Right atrium auricular region (tissue), 2 donors: Measurements from ENCODE around the gene ACBD3. TPM values are rescaled to one million over a fixed set of nuclear protein-coding genes. Genes with fewer than 3 reads are reported as not detected.
A peak's percentile ranks its signal among the peaks of the same experiment; 100 is the strongest.

Experiments used
- DNase-seq: peaks from one replicate; pipeline ENCODE4 v3.0.0-alpha.2; 2019; ENCODE audit warnings: low spot score
- H3K27ac ChIP-seq, 2 donors: fragments of 200-600 bp; sonication (generic); 1 replicate in 1 of 2; 2 replicates in 1 of 2; pipeline ENCODE4 v1.5.1; 2016 to 2019
- H3K27me3 ChIP-seq, 2 donors: fragments of 200-600 bp; sonication (generic); one replicate each; pipeline versions ENCODE4 v1.5.1 to v1.6.0; 2017 to 2019
- H3K36me3 ChIP-seq: fragments of 200-600 bp; sonication (generic); one replicate; pipeline ENCODE4 v1.5.1; 2016
- H3K4me1 ChIP-seq, 2 donors: fragments of 200-600 bp; sonication (generic); one replicate each; pipeline versions ENCODE4 v1.5.1 to v1.6.0; 2017 to 2019
- H3K4me3 ChIP-seq, 2 donors: fragments of 200-600 bp; sonication (generic); 1 replicate in 1 of 2; 2 replicates in 1 of 2; pipeline ENCODE4 v1.5.1; 2017 to 2019; ENCODE audit warnings: mild to moderate bottlenecking in 1 of 2, moderate library complexity in 1 of 2
- H3K9me3 ChIP-seq, 2 donors: fragments of 200-600 bp; sonication (generic); one replicate each; pipeline ENCODE4 v1.5.1; 2019
- total RNA-seq, 2 donors: library from RNA; depleted of rRNA; stranded (reverse); fragments of >200 nt; gene quantifications; one replicate each; pipeline ENCODE4 v1.1.0, GENCODE V29; 2016
- TF ChIP-seq, protein P1 (sequence below), 2 donors: fragments of 200-600 bp; sonication (generic); IDR thresholded peaks; one replicate each; pipeline ENCODE4 v1.5.1; 2019; ENCODE audit warnings: antibody characterized with exemption in 2 of 2

Gene ACBD3
- total RNA-seq, 2 donors from 2014 or later = 32.9 to 48.8 TPM

DNA sequence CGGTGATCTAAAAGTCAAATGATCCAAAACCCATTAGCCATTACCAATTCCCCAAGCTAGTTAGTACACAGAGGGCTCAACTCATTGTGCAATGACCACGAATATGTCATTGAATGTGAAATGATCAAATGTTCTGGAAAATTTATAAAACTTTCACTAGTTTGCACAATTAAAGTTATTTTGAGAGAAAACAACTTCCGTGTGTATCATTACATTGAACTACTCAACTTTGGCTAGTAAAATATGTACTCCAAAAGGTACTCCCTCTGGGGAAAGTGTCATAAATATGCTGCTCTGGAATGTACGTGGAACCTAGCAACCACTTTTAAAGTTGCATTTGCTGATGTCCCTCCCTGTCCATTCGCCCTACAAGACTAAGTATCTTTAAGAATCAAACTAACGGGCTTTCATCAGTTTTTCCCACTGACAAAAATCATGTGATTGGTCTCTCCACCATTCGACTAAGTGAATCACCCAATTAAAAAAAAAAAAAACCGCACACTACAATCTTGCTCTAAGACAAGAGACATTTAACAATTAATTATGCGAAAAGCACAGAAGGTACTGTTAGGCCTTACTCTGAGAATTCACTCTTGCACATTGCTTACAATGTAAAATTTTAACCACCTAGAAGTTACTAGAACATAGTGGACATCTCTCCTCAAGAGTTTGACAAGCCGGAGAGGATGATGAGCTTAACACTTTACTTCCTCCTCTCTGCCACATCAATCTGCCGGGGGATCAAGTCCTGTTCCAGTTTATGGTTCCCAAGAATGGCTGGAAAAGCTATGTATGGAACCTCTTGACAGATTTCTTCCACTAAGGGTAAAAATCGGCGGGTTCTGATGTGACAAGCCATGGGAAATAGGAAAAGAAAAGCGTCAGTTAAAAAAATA lies 1.2 kb downstream of the ACBD3 start:
- DNase-seq = no peak
- H3K4me1 ChIP-seq = peaks cover 0 to 42% of the 10 kb centered on the region in 2 donors
- TF ChIP-seq, protein P1, sequence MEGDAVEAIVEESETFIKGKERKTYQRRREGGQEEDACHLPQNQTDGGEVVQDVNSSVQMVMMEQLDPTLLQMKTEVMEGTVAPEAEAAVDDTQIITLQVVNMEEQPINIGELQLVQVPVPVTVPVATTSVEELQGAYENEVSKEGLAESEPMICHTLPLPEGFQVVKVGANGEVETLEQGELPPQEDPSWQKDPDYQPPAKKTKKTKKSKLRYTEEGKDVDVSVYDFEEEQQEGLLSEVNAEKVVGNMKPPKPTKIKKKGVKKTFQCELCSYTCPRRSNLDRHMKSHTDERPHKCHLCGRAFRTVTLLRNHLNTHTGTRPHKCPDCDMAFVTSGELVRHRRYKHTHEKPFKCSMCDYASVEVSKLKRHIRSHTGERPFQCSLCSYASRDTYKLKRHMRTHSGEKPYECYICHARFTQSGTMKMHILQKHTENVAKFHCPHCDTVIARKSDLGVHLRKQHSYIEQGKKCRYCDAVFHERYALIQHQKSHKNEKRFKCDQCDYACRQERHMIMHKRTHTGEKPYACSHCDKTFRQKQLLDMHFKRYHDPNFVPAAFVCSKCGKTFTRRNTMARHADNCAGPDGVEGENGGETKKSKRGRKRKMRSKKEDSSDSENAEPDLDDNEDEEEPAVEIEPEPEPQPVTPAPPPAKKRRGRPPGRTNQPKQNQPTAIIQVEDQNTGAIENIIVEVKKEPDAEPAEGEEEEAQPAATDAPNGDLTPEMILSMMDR (IDR thresholded peaks at IDR 0.05) = no peak
- no peaks in the 10 kb centered on the region for H3K9me3 ChIP-seq
- H3K36me3 ChIP-seq = no peaks in the 10 kb centered on the region
- peak overlapping the region; percentile 87 to 90 for H3K27ac ChIP-seq
- peak overlapping the region; percentile 92 to 94 for H3K4me3 ChIP-seq
- no peaks in the 10 kb centered on the region for H3K27me3 ChIP-seq

DNA sequence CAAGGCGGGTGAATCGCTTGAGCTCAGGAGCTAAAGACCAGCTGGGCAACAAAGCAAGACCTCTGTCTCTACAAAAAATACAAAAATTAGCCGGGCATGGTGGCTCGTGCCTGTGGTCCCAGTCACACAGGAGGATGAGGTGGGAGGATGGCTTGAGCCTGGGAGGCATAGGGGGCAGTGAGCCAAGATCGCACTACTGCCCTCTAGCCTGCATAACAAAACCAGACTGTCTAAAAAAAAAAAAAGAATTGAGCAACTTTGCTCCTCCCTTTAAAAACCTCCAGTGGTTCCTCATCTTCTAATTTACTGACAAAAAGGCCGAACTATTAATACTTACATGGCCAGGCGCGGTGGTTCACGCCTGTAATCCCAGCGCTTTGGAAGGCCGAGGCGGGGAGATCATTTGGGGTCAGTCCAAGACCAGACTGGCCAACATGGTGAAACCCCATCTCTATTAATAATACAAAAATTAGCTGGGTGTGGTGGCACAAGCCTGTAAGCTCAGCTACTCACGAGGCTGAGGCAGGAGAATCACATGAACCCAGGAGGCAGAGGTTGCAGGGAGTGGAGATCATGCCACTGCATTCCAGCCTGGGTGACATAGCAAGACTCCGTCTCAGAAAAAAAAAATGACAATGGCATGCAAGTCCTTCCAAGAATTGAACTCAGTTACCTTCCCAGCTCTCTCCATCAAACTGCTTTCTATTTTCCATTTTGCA lies 4.4 kb downstream of the ACBD3 start:
- peak overlapping the region in 1 of 2 donors; percentile 37 for H3K27ac ChIP-seq
- TF ChIP-seq, protein P1 (IDR thresholded peaks at IDR 0.05) = peak in 1 of 2 donors; percentile 55
- peak; percentile 66 for DNase-seq
- H3K36me3 ChIP-seq = no peaks in the 10 kb centered on the region
- H3K4me1 ChIP-seq = peaks cover 0 to 42% of the 10 kb centered on the region in 2 donors
- H3K4me3 ChIP-seq = no peak overlapping the region
- H3K27me3 ChIP-seq = no peaks in the 10 kb centered on the region
- no peaks in the 10 kb centered on the region for H3K9me3 ChIP-seq

DNA sequence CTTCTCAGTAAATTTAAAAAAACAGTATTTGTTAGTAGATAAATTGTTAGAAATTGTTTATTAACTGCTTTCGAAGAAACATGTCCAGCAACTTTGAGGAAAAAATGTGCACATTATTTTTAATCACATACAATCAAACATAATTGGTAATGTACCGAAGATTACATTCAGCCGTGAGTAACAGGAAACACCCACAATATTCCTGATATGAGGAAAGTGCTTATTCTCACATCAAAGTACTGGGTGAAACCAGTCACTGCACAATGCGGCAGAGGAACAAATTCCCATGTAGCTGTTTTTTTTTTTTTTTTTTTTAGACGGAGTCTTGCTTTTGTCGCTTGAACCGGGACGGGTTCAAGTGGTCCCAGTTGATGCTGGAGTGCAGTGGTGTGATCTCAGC lies 9.7 kb downstream of the ACBD3 start:
- Histone ChIP-seq H3K36me3 (no peaks in the 10 kb centered on the region), H3K4me3 (no peak overlapping the region), H3K9me3 (no peaks in the 10 kb centered on the region), H3K27me3 (no peaks in the 10 kb centered on the region), H3K27ac (no peak overlapping the region), H3K4me1 (peaks cover 0 to 19% of the 10 kb centered on the region in 2 donors)
- TF ChIP-seq, protein P1 (IDR thresholded peaks at IDR 0.05) = no peak
- DNase-seq = no peak

DNA sequence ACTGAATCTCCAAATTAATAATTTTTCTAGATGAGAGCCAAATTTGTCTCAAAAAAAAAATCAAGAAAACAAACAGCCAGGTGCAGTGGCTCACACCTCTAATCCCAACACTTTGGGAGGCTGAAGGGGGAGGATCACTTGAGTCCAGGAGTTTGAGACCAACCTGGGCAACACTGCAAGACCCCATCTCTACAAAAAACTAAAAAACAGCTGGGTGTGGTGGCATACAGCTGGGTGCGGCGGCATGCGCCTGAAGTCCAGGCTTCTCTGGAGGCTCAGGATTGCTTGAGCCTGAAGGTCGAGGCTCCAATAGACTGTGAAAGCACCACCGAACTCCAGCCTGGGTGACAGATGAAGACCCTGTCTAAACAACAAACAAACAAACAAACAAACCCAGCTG lies 14.0 kb downstream of the ACBD3 start:
- no peak for DNase-seq
- Histone ChIP-seq H3K36me3 (no peaks in the 10 kb centered on the region), H3K4me1 (peaks cover 0 to 7% of the 10 kb centered on the region in 2 donors), H3K27me3 (no peaks in the 10 kb centered on the region), H3K9me3 (no peaks in the 10 kb centered on the region), H3K27ac (no peak overlapping the region), H3K4me3 (no peak overlapping the region)
- TF ChIP-seq, protein P1 (IDR thresholded peaks at IDR 0.05) = no peak

DNA sequence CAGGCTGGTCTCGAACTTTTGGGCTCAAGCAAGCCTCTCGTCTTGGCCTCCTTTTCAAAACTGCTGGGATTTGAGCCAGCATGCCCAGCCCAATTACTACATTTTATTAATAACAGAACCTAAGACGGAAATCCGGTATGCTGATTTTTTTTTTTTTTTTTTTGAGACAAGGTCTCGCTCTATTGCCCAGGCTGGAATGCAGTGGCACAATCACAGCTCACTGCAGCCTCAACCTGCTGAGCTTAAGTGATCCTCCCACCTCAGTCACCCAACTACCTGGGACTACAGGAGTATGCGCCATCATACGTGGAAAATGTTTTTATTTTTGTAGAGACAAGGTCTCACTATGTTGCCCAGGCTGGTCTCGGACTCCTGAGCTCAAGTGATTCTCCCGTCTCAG lies 20.2 kb downstream of the ACBD3 start:
- H3K36me3 ChIP-seq = peaks cover 46% of the 10 kb centered on the region
- H3K9me3 ChIP-seq = no peaks in the 10 kb centered on the region
- H3K4me3 ChIP-seq = no peak overlapping the region
- no peak overlapping the region for H3K27ac ChIP-seq
- DNase-seq = no peak
- TF ChIP-seq, protein P1 (IDR thresholded peaks at IDR 0.05) = no peak
- H3K27me3 ChIP-seq = no peaks in the 10 kb centered on the region
- H3K4me1 ChIP-seq = no peaks in the 10 kb centered on the region
